Fibroblast of lung (primary cell): ENCODE measurements around the gene DPEP2.

Experiments used
- CTCF ChIP-seq, 2 donors: IDR thresholded peaks in 1 of 2; conservative IDR thresholded peaks in 1 of 2; 1 replicate in 1 of 2; 2 replicates in 1 of 2; pipeline ENCODE4 v1.5.1; 2011 to 2012; ENCODE audit warnings: low read length in 2 of 2, control low read depth in 1 of 2, inconsistent platforms in 1 of 2, low read depth in 1 of 2, mild to moderate bottlenecking in 1 of 2
- EZH2 ChIP-seq: IDR thresholded peaks from 2 replicates; pipeline ENCODE4 v1.5.1; 2012; ENCODE audit warnings: low read length, control low read depth, mild to moderate bottlenecking; ENCODE audit errors: missing control alignments

- TF ChIP-seq CTCF (conservative IDR thresholded peaks at IDR 0.05 in 1 of 2, IDR thresholded peaks at IDR 0.05 in 1 of 2; ENCODE audit: low read depth in 1 of 2, low read length in 2 of 2) (no peak), EZH2 (no peak)
Measured at GRCh38 chr16:67949645-67950044, 49.6 kb downstream of the DPEP2 start.
